SK-N-SH (cell line): ENCODE measurements around the gene SOX13.

Source experiments
- CHD2 ChIP-seq: fragments of 150-350 bp; IDR thresholded peaks from 2 replicates; pipeline ENCODE4 v1.6.1; 2018; ENCODE audit warnings: low read length; ENCODE audit not compliant: partially characterized antibody
- GATA2 ChIP-seq: sonication (generic); formaldehyde crosslinking; IDR thresholded peaks from 2 replicates; pipeline ENCODE4 v1.5.0; 2020; ENCODE audit warnings: mild to moderate bottlenecking, missing genetic modification reagents
- TEAD4 ChIP-seq: IDR thresholded peaks from 2 replicates; pipeline ENCODE4 v1.4.0; 2012; ENCODE audit warnings: mild to moderate bottlenecking, borderline replicate concordance; ENCODE audit not compliant: insufficient read depth
- TF ChIP-seq, protein P1 (sequence below): IDR thresholded peaks from 2 replicates; pipeline ENCODE4 v1.6.1; 2012; ENCODE audit warnings: mild to moderate bottlenecking, low read depth, low read length, moderate library complexity
- TF ChIP-seq, protein P2 (sequence below): fragments of 200-600 bp; sonication (generic); IDR thresholded peaks from 2 replicates; pipeline ENCODE4 v1.6.1; 2017; ENCODE audit warnings: antibody characterized with exemption, mild to moderate bottlenecking, moderate library complexity

DNA sequence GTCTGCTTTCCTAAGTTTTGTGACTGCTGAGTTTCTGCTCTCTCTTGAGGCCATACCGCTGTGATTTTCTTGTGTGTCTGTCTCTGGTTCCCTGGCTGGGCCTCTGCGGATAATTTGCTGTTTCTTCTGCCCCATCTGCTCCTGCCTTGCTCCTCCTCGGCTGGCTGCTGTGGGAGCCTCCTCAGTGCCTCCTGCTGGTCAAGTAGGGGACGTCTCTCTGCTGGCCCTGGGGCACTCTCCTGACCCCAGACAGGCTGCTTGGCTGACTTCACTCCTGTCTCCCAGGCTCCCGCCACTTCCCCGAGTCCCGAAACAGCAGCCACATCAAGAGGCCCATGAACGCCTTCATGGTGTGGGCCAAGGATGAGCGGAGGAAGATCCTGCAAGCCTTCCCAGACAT, 50.5 kb downstream of the SOX13 start:
- TF ChIP-seq, protein P1, sequence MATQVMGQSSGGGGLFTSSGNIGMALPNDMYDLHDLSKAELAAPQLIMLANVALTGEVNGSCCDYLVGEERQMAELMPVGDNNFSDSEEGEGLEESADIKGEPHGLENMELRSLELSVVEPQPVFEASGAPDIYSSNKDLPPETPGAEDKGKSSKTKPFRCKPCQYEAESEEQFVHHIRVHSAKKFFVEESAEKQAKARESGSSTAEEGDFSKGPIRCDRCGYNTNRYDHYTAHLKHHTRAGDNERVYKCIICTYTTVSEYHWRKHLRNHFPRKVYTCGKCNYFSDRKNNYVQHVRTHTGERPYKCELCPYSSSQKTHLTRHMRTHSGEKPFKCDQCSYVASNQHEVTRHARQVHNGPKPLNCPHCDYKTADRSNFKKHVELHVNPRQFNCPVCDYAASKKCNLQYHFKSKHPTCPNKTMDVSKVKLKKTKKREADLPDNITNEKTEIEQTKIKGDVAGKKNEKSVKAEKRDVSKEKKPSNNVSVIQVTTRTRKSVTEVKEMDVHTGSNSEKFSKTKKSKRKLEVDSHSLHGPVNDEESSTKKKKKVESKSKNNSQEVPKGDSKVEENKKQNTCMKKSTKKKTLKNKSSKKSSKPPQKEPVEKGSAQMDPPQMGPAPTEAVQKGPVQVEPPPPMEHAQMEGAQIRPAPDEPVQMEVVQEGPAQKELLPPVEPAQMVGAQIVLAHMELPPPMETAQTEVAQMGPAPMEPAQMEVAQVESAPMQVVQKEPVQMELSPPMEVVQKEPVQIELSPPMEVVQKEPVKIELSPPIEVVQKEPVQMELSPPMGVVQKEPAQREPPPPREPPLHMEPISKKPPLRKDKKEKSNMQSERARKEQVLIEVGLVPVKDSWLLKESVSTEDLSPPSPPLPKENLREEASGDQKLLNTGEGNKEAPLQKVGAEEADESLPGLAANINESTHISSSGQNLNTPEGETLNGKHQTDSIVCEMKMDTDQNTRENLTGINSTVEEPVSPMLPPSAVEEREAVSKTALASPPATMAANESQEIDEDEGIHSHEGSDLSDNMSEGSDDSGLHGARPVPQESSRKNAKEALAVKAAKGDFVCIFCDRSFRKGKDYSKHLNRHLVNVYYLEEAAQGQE = no peak
- TF ChIP-seq TEAD4 = no peak
- no peak for TF ChIP-seq CHD2
- TF ChIP-seq GATA2 (CRISPR knock-in tag) = no peak
- TF ChIP-seq, protein P2, sequence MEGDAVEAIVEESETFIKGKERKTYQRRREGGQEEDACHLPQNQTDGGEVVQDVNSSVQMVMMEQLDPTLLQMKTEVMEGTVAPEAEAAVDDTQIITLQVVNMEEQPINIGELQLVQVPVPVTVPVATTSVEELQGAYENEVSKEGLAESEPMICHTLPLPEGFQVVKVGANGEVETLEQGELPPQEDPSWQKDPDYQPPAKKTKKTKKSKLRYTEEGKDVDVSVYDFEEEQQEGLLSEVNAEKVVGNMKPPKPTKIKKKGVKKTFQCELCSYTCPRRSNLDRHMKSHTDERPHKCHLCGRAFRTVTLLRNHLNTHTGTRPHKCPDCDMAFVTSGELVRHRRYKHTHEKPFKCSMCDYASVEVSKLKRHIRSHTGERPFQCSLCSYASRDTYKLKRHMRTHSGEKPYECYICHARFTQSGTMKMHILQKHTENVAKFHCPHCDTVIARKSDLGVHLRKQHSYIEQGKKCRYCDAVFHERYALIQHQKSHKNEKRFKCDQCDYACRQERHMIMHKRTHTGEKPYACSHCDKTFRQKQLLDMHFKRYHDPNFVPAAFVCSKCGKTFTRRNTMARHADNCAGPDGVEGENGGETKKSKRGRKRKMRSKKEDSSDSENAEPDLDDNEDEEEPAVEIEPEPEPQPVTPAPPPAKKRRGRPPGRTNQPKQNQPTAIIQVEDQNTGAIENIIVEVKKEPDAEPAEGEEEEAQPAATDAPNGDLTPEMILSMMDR = peak; percentile 48
